NCI-H2196 (cell line): ENCODE data around the gene LAMP5.

Experiments
- DNase-seq: peaks from one replicate; lab custom pipeline; 2025; ENCODE audit not compliant: unreplicated experiment; lab: John Stamatoyannopoulos, UW

LAMP5 gene

GRCh38 chr20:9499126-9499899 lies 15.1 kb upstream of the LAMP5 start:
- DNase-seq: no peak

DNA sequence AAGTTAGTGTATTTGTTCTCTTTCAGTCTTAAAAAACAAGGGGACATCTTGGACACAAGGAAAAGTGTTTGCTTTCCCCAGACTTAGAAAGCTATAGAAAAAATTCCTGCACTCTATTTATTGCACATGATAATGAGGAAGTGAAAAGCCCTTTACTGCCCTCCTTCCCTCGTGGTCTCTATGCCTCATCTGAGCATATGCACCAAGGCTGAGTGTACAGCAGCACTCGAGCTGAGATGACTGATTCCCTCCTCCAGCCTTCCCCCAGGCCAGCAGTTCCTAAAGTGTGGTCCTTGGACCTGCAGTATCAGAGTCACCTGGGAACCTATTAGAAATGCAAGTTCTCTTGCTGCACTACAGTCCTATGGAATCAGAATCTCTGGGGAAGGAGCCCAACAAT lies 14.3 kb upstream of the LAMP5 start:
- DNase-seq: no peak

DNA sequence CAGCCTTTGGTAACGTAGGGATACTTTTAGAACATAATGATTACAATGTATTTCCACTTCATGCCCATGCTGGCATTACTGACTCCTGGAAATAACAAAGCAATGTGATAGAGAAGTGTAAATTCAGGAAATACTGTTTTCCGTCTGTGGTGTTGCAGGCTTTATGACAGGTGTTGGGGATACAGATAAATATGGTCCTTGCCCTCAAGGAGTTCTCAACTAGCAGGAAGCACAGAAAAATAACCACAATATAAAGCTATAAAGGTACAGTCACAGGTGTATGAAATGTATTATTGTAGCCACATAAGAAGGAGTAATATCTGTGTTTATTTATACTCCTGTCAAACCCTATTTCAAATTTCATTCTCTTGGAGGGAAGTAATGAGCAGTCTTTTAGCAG lies 12.9 kb upstream of the LAMP5 start:
- no peak for DNase-seq

- no peak for DNase-seq
Observed at GRCh38 chr20:9503526-9504245, 10.7 kb upstream of the LAMP5 start.

- DNase-seq: no peak
Observed at GRCh38 chr20:9506280-9506821, 8.0 kb upstream of the LAMP5 start.

- DNase-seq: no peak
Observed at GRCh38 chr20:9506964-9507369, 7.4 kb upstream of the LAMP5 start.

GRCh38 chr20:9507544-9508239 lies 6.7 kb upstream of the LAMP5 start:
- DNase-seq: no peak

- no peak for DNase-seq
Observed at GRCh38 chr20:9508240-9508661, 6.1 kb upstream of the LAMP5 start.

GRCh38 chr20:9508696-9509178 lies 5.7 kb upstream of the LAMP5 start:
- DNase-seq: no peak

DNA sequence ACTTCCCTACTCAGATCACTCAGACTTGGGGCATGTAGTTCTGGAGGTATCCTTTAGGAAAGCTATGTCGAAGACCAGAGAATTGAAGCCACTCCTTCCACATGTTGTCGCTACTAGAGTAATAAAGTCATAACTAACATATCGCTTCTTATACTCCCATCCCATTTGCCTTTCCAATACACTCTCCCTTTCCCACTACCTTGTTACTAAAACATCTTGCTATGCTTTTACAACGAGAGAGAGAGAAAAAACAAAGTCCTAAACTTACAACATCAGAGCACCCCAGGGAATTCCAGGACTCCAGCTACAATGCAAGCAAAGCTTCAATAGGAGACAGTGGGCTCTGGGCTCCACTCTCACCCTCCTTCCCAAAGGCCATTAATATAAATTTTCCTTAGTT lies 5.1 kb upstream of the LAMP5 start:
- no peak for DNase-seq

- no peak for DNase-seq
Observed at GRCh38 chr20:9510911-9511310, 3.5 kb upstream of the LAMP5 start.

DNA sequence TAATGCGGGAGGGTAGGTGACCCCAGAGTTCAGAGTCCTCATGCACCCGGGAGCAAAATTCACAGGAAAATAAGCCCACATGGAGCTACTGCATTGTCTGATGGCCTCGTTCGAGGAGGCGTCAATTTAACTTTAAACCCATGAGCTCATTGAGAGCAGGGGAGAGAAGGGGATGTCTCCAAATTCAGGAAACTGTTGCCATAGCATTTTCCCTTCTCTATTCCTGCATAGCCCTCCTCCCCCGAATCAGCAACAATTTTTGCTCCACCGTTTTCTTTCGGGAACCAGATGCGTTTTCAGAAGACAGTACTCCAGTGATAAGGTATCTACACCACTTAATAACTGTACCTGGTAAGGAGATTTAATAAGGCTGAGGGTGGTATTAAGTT lies 324 bp upstream of the LAMP5 start:
- DNase-seq: no peak

DNA sequence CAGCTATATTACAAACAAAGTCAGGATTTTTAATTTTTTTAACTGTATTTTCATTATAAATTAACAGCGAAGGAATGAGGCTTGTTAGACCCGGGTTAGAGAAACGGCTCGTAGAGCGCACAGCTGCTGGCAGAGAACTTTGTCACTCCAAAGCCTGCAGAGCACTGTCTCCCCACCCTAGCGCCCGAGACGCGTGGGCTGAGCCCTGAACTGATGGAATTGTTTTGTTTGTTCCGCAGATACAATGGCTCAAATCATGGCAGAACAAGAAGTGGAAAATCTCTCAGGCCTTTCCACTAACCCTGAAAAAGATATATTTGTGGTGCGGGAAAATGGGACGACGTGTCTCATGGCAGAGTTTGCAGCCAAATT lies 810 bp downstream of the LAMP5 start:
- DNase-seq: no peak

DNA sequence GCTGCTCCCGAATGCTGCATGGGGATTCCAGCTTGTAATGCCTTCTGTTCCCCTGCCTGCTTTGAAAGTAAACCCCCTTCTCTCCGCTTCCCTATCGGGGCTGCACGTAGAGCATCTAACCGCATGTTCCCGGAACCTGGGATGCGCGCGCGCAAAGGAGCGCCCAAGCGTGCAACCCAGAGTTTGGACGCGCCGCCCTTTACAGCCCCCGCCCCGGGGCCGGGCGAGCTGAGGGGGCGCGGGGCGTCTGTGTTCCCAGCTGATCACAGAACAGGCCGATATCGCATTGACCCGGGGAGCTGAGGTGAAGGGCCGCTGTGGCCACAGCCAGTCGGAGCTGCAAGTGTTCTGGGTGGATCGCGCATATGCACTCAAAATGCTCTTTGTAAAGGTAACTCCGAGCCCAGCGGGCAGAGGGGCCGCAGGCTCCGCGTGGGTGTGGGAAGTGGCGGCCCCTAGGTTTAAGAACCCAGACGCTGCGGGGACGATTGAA lies 1.4 kb downstream of the LAMP5 start:
- DNase-seq: no peak

- no peak for DNase-seq
Observed at GRCh38 chr20:9516234-9516871, 2.0 kb downstream of the LAMP5 start.

- no peak for DNase-seq
Observed at GRCh38 chr20:9517297-9518162, 3.1 kb downstream of the LAMP5 start.

GRCh38 chr20:9518576-9519175 lies 4.3 kb downstream of the LAMP5 start:
- no peak for DNase-seq

DNA sequence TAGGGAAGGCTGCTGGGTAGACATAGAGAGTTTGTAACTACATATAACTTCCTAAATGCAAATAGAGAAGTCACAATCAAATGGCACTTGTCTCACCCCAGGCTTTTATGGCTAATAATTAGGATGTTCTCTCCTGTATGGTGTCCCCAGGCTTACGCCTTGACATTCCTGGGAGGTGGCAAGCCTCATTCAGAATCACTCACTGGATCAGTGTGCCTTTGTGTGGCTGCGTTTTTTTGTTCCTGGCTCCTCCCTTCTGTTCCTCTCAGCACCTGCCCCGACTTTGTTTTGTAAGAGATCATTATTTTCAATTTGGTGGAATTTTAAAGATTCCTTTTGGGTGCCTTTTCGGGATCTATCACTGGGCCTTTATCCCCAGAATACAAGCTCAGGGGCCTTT lies 5.7 kb downstream of the LAMP5 start:
- no peak for DNase-seq

DNA sequence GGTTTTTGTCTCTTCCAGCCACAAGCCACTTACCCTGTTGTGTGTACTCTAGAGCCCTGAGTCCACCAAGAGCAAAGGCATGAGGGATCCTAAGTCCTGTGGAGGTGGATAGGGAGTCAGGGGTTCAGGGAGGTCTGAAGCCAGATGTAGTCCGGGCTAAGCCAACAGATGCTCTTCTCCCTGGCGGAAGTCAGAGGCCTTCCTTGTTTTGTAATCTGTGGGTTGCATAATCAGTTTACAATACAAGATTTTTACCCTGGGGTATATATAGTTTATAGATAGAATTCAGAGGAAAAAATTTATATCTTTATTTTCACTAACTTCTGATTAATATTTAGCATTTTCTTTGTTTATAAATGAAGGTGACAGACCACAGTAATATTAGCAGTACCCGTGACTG lies 9.2 kb downstream of the LAMP5 start:
- DNase-seq: no peak

DNA sequence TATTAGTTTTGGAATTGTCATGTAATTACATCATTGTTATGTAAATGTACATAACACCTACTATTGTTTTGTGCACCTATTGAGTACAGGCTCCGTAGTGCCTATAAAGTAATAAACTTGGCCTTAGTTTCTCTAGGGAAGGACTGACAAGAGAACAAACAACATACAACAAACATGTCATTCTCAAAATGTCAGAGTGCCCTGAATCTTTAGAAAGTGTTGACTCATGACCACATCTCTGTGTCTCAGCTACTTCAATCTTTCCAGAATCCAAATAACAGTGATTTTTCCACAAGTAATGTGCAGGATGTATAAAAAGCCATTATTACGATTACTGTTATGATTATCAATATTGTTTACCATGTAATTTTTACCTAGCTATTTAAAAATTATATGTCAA lies 17.2 kb downstream of the LAMP5 start:
- no peak for DNase-seq
